Body of pancreas (tissue), 4 donors: ENCODE results near the gene PPP1R15B. TPM values are rescaled to one million over a fixed set of nuclear protein-coding genes. Genes with fewer than 3 reads are reported as not detected.
A peak's percentile ranks its signal among the peaks of the same experiment; 100 is the strongest.

Experiments
- ATAC-seq: fragments of 150-250 bp; one replicate; pipeline ENCODE4 v1.9.1; 2016
- DNase-seq, 4 donors: peaks; one replicate each; pipeline ENCODE4 v3.0.0-alpha.2; 2019
- H3K27ac ChIP-seq, 4 donors: fragments of 200-600 bp; sonication (generic); 1 replicate in 3 of 4; 2 replicates in 1 of 4; pipeline versions ENCODE4 v1.5.1 to v1.6.1; 2016 to 2019; ENCODE audit warnings: mild to moderate bottlenecking in 1 of 4, mixed read lengths in 1 of 4, moderate library complexity in 1 of 4
- H3K27me3 ChIP-seq, 2 donors: fragments of 200-600 bp; sonication (generic); one replicate each; pipeline ENCODE4 v1.6.0; 2016; ENCODE audit warnings: mild to moderate bottlenecking in 1 of 2
- H3K36me3 ChIP-seq, 2 donors: fragments of 200-600 bp; sonication (generic); replicated peaks in 1 of 2; 2 replicates each; pipeline ENCODE4 v1.5.1; 2016; ENCODE audit warnings: low read depth in 2 of 2; ENCODE audit not compliant: insufficient read depth in 1 of 2
- H3K4me1 ChIP-seq: fragments of 200-600 bp; sonication (generic); one replicate; pipeline ENCODE4 v1.6.0; 2016
- H3K4me3 ChIP-seq, 2 donors: fragments of 200-600 bp; sonication (generic); 1 replicate in 1 of 2; 2 replicates in 1 of 2; pipeline ENCODE4 v1.5.1; 2016 to 2019
- H3K9me3 ChIP-seq, 3 donors: fragments of 200-600 bp; sonication (generic); 1 replicate in 2 of 3; 2 replicates in 1 of 3; pipeline ENCODE4 v1.5.1; 2016
- CTCF ChIP-seq, 7 experiments: fragments of 450-650 bp in 4 of 7; fragments of 200-600 bp in 3 of 7; sonication (generic) in 3 of 7; IDR thresholded peaks; one replicate each; pipeline ENCODE4 v1.5.1; 2016 to 2019; ENCODE audit warnings: antibody characterized with exemption in 7 of 7
- POLR2A ChIP-seq, 3 donors: fragments of 450-650 bp; IDR thresholded peaks; one replicate each; pipeline ENCODE4 v1.6.1; 2016; ENCODE audit warnings: antibody characterized with exemption in 3 of 3, mild to moderate bottlenecking in 2 of 3
- WGBS, 2 donors: methylation state at CpG; one replicate each; pipeline ENCODE4 v1.1.5; 2017; 5-methylcytosine and 5-hydroxymethylcytosine counted together
- intact Hi-C: fragments of 100-400 bp; cut with DNase I; formaldehyde crosslinking; loops from one replicate; pipeline ENCODE4 v1.15.1; 2023
- total RNA-seq, 2 donors: library from RNA; depleted of rRNA; stranded (reverse); fragments of >200 nt; gene quantifications; one replicate each; pipeline ENCODE4 v1.1.0, GENCODE V29; 2016

Gene PPP1R15B
- total RNA-seq, 2 donors from 2014 or later, result 32.9 to 34.3 TPM

GRCh38 chr1:204360314-204360713, 51.3 kb downstream of the PPP1R15B start:
- 43 to 48% methylated on average over 4 of the region's 4 CpGs for WGBS, 2 donors
- Histone ChIP-seq H3K9me3 (no peaks in the 10 kb centered on the region), H3K4me3 (no peak overlapping the region), H3K27me3 (no peaks in the 10 kb centered on the region), H3K27ac (peak overlapping the region in 2 of 4 donors; percentile 53 to 58), H3K36me3 (no peaks in the 10 kb centered on the region), H3K4me1 (peaks cover 40% of the 10 kb centered on the region)
- intact Hi-C loops, result loop anchor here (5.0 to 10.0 kb wide), 2 partner anchors 103 to 496 kb away; partner anchors contain the start of gene SNRPE
- ATAC-seq, result peak; percentile 24
- no peak for TF ChIP-seq POLR2A (IDR thresholded peaks at IDR 0.05)
- no peak for DNase-seq

- H3K9me3 ChIP-seq, result no peaks in the 10 kb centered on the region
- peak in 2 of 4 donors; percentile 47 to 52 for DNase-seq
- no peaks in the 10 kb centered on the region for H3K36me3 ChIP-seq
- ATAC-seq, result peak; percentile 11
- peak within 1 kb of the TSS in 2 of 4 donors; percentile 53 to 58 for H3K27ac ChIP-seq
- peaks cover 40% of the 10 kb centered on the region for H3K4me1 ChIP-seq
- intact Hi-C loops, result loop anchor here (5.0 to 10.0 kb wide), 2 partner anchors 102 to 495 kb away; partner anchors contain the start of gene SNRPE
- H3K4me3 ChIP-seq, result no peak within 1 kb of the TSS
- TF ChIP-seq CTCF (IDR thresholded peaks at IDR 0.05) (peak in 1 of 7 experiments; percentile 26), POLR2A (IDR thresholded peaks at IDR 0.05) (no peak)
- WGBS, 2 donors, result 23 to 60% methylated on average over 4 to 20 of the region's 20 CpGs
- no peaks in the 10 kb centered on the region for H3K27me3 ChIP-seq
Measured at GRCh38 chr1:204359474-204360255, 52.0 kb downstream of the PPP1R15B start, which contains the start of gene PLEKHA6. Gene PLEKHA6 (minus strand): TSS chr1:204359929. CDS start chr1:204273727, 86,202 bp downstream.

- no peaks in the 10 kb centered on the region for H3K36me3 ChIP-seq
- WGBS, 2 donors, result 38 to 70% methylated on average over 3 to 4 of the region's 5 CpGs
- TF ChIP-seq POLR2A (IDR thresholded peaks at IDR 0.05) (no peak), CTCF (IDR thresholded peaks at IDR 0.05) (no peak)
- peaks cover 39% of the 10 kb centered on the region for H3K4me1 ChIP-seq
- intact Hi-C loops, result no loop called here
- ATAC-seq (no peak), DNase-seq (no peak)
- H3K27ac ChIP-seq, result no peak overlapping the region
- no peaks in the 10 kb centered on the region for H3K27me3 ChIP-seq
- no peak overlapping the region for H3K4me3 ChIP-seq
- H3K9me3 ChIP-seq, result no peaks in the 10 kb centered on the region
Measured at GRCh38 chr1:204359131-204359473, 52.5 kb downstream of the PPP1R15B start.

- ATAC-seq, result no peak
- Histone ChIP-seq H3K4me1 (peaks cover 34% of the 10 kb centered on the region), H3K36me3 (no peaks in the 10 kb centered on the region), H3K4me3 (no peak overlapping the region), H3K9me3 (no peaks in the 10 kb centered on the region), H3K27me3 (no peaks in the 10 kb centered on the region), H3K27ac (no peak overlapping the region)
- no peak for TF ChIP-seq CTCF (IDR thresholded peaks at IDR 0.05)
- TF ChIP-seq POLR2A (IDR thresholded peaks at IDR 0.05), result no peak
- 66 to 72% methylated on average over 5 of the region's 5 CpGs for WGBS, 2 donors
- intact Hi-C loops, result no loop called here
- DNase-seq, result no peak
Measured at GRCh38 chr1:204358605-204359004, 53.0 kb downstream of the PPP1R15B start.

GRCh38 chr1:204357551-204358490, 53.8 kb downstream of the PPP1R15B start:
- no peaks in the 10 kb centered on the region for H3K27me3 ChIP-seq
- DNase-seq, result peak in 1 of 4 donors; percentile 39
- 61% methylated on average over 17 to 23 of the region's 23 CpGs for WGBS, 2 donors
- H3K4me1 ChIP-seq, result peaks cover 27% of the 10 kb centered on the region
- H3K9me3 ChIP-seq, result no peaks in the 10 kb centered on the region
- H3K4me3 ChIP-seq, result no peak overlapping the region
- intact Hi-C loops, result no loop called here
- ATAC-seq, result peak; percentile 12
- no peak for TF ChIP-seq CTCF (IDR thresholded peaks at IDR 0.05)
- TF ChIP-seq POLR2A (IDR thresholded peaks at IDR 0.05), result no peak
- no peaks in the 10 kb centered on the region for H3K36me3 ChIP-seq
- H3K27ac ChIP-seq, result peak overlapping the region in 1 of 4 donors; percentile 16
